Measurements from ENCODE around the gene DMD. TPM values are rescaled to one million over a fixed set of nuclear protein-coding genes. Genes with fewer than 3 reads are reported as not detected.

DMD gene
- total and polyA plus RNA-seq, 2 donors from 2014 or later: 4.2 to 17.9 TPM

- no peaks in the 10 kb centered on the region for H3K9me3 ChIP-seq (ENCODE audit: control insufficient read depth in 2 of 3, insufficient read depth in 1 of 3, low read length in 3 of 3)
- H3K36me3 ChIP-seq (ENCODE audit: control insufficient read depth in 2 of 3, insufficient read depth in 3 of 3, low read length in 3 of 3): no peaks in the 10 kb centered on the region
- DNase-seq (peak in 1 of 5 donors; percentile 14), FAIRE-seq (no peak)
- H3K27ac ChIP-seq (ENCODE audit: low read depth in 2 of 2, low read length in 2 of 2): no peak overlapping the region
- H3K4me3 ChIP-seq (ENCODE audit: low read length in 3 of 3): no peak overlapping the region
- H3K27me3 ChIP-seq (ENCODE audit: control insufficient read depth, insufficient read depth, low read length): no peaks in the 10 kb centered on the region
- TF ChIP-seq CTCF (IDR thresholded peaks at IDR 0.05; ENCODE audit: borderline replicate concordance, extremely low read depth, insufficient read depth): no peak
- no peaks in the 10 kb centered on the region for H3K4me1 ChIP-seq (ENCODE audit: control insufficient read depth in 2 of 3, insufficient read depth in 2 of 3, low read depth in 1 of 3, low read length in 3 of 3)
- intact Hi-C loops (cut with DNase I): no loop called here
- H3K9ac ChIP-seq (ENCODE audit: low read length in 3 of 3): no peak overlapping the region
Measured at GRCh38 chrX:31260351-31260750, 1951.0 kb downstream of the DMD start.

DNA sequence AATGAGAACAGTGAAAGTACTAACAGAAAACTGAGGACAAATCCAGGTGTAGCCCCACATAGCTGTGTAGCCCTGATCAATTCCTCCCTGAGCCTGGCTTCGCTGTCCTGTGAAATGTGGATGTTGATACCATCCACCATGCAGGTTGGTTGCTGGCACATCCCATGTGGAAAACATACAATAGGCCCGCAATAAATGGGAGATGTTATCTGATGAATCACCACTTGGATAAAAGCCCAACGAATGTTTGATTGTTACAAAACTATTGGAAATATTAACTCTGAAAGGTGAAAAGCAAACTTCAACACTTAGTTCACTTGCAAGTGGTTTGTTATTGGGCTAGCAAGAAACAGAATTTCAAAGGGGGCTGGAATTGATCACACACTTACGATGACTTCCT, 1953.2 kb downstream of the DMD start:
- no peak overlapping the region for H3K9ac ChIP-seq (ENCODE audit: low read length in 3 of 3)
- no peak for TF ChIP-seq CTCF (IDR thresholded peaks at IDR 0.05; ENCODE audit: borderline replicate concordance, extremely low read depth, insufficient read depth)

GRCh38 chrX:31255310-31256033, 1955.9 kb downstream of the DMD start:
- Histone ChIP-seq H3K27me3 (ENCODE audit: control insufficient read depth, insufficient read depth, low read length) (no peaks in the 10 kb centered on the region), H3K9me3 (ENCODE audit: control insufficient read depth in 2 of 3, insufficient read depth in 1 of 3, low read length in 3 of 3) (no peaks in the 10 kb centered on the region), H3K4me3 (ENCODE audit: low read length in 3 of 3) (no peak overlapping the region), H3K4me1 (ENCODE audit: control insufficient read depth in 2 of 3, insufficient read depth in 2 of 3, low read depth in 1 of 3, low read length in 3 of 3) (no peaks in the 10 kb centered on the region), H3K27ac (ENCODE audit: low read depth in 2 of 2, low read length in 2 of 2) (no peak overlapping the region), H3K36me3 (ENCODE audit: control insufficient read depth in 2 of 3, insufficient read depth in 3 of 3, low read length in 3 of 3) (no peaks in the 10 kb centered on the region), H3K9ac (ENCODE audit: low read length in 3 of 3) (no peak overlapping the region)
- FAIRE-seq: no peak
- TF ChIP-seq CTCF (IDR thresholded peaks at IDR 0.05; ENCODE audit: borderline replicate concordance, extremely low read depth, insufficient read depth): no peak
- DNase-seq: no peak
- intact Hi-C loops (cut with DNase I): no loop called here

More for the DNA sequence above, 1953.2 kb downstream of the DMD start:
- FAIRE-seq: no peak
- no peak for DNase-seq
- Histone ChIP-seq H3K36me3 (ENCODE audit: control insufficient read depth in 2 of 3, insufficient read depth in 3 of 3, low read length in 3 of 3) (no peaks in the 10 kb centered on the region), H3K9me3 (ENCODE audit: control insufficient read depth in 2 of 3, insufficient read depth in 1 of 3, low read length in 3 of 3) (no peaks in the 10 kb centered on the region), H3K27me3 (ENCODE audit: control insufficient read depth, insufficient read depth, low read length) (no peaks in the 10 kb centered on the region), H3K4me1 (ENCODE audit: control insufficient read depth in 2 of 3, insufficient read depth in 2 of 3, low read depth in 1 of 3, low read length in 3 of 3) (no peaks in the 10 kb centered on the region), H3K27ac (ENCODE audit: low read depth in 2 of 2, low read length in 2 of 2) (no peak overlapping the region), H3K4me3 (ENCODE audit: low read length in 3 of 3) (no peak overlapping the region)
- intact Hi-C loops (cut with DNase I): no loop called here

Measured in kidney (tissue), 14 donors.